ENCODE results near the gene PHF12. TPM values are rescaled to one million over a fixed set of nuclear protein-coding genes. Genes with fewer than 3 reads are reported as not detected.

The PHF12 gene
- total RNA-seq, 1 experiment from 2014 or later: 36.0 TPM

GRCh38 chr17:28960256-28961061 is 9.1 kb upstream of the PHF12 start:
- CTCF ChIA-PET: no interaction called here
- no TSS peak for BruUV-seq (replicated peaks)
- H3K9me2 ChIP-seq (ENCODE audit: insufficient read depth): no peaks in the 10 kb centered on the region
- no peaks in the 10 kb centered on the region for H3K9me3 ChIP-seq (ENCODE audit: insufficient read depth, low read depth)
- no peak overlapping the region for H3K4me2 ChIP-seq
- H3K27ac ChIP-seq: no peak overlapping the region
- H2AFZ ChIP-seq: no peak overlapping the region
- TF ChIP-seq EZH2 (IDR thresholded peaks at IDR 0.05; ENCODE audit: low read depth) (no peak), CTCF (conservative IDR thresholded peaks at IDR 0.05) (no peak)
- DNase-seq: no peak
- POLR2A ChIA-PET (ENCODE audit: unreplicated experiment): no interaction called here
- H4K20me1 ChIP-seq (ENCODE audit: insufficient read depth): no peaks in the 10 kb centered on the region
- peaks cover 5% of the 10 kb centered on the region; the same call in 1 of the 2 replicates for H3F3A ChIP-seq (ENCODE audit: insufficient read depth, low read depth)
- H3K36me3 ChIP-seq (ENCODE audit: low read depth): no peaks in the 10 kb centered on the region
- no peak overlapping the region for H3K4me3 ChIP-seq
- H3K79me2 ChIP-seq (ENCODE audit: low read depth): no peaks in the 10 kb centered on the region
- no peaks in the 10 kb centered on the region for H3K27me3 ChIP-seq (ENCODE audit: insufficient read depth, low read depth)
- intact Hi-C loops (cut with micrococcal nuclease; ENCODE audit: unreplicated experiment): no loop called here
- no peaks in the 10 kb centered on the region for H3K4me1 ChIP-seq (replicated peaks; ENCODE audit: insufficient read depth)

GRCh38 chr17:28959471-28959871 is 8.2 kb upstream of the PHF12 start:
- Histone ChIP-seq H3K4me1 (replicated peaks; ENCODE audit: insufficient read depth) (no peaks in the 10 kb centered on the region), H3K27me3 (ENCODE audit: insufficient read depth, low read depth) (no peaks in the 10 kb centered on the region), H4K20me1 (ENCODE audit: insufficient read depth) (no peaks in the 10 kb centered on the region), H3K9me2 (ENCODE audit: insufficient read depth) (no peaks in the 10 kb centered on the region), H3K36me3 (ENCODE audit: low read depth) (no peaks in the 10 kb centered on the region), H3K79me2 (ENCODE audit: low read depth) (no peaks in the 10 kb centered on the region), H3K4me3 (no peak overlapping the region), H3K9me3 (ENCODE audit: insufficient read depth, low read depth) (no peaks in the 10 kb centered on the region), H3K4me2 (no peak overlapping the region), H3F3A (ENCODE audit: insufficient read depth, low read depth) (peaks cover 3% of the 10 kb centered on the region; the same call in 1 of the 2 replicates), H3K27ac (no peak overlapping the region), H2AFZ (no peak overlapping the region)
- TF ChIP-seq CTCF (conservative IDR thresholded peaks at IDR 0.05): no peak
- TF ChIP-seq EZH2 (IDR thresholded peaks at IDR 0.05; ENCODE audit: low read depth): no peak
- intact Hi-C loops (cut with micrococcal nuclease; ENCODE audit: unreplicated experiment): no loop called here
- ChIA-PET POLR2A (ENCODE audit: unreplicated experiment) (no interaction called here), CTCF (no interaction called here)
- BruUV-seq (replicated peaks): no TSS peak
- no peak for DNase-seq

- no TSS peak for BruUV-seq (replicated peaks)
- POLR2A ChIA-PET (ENCODE audit: unreplicated experiment): no interaction called here
- no peaks in the 10 kb centered on the region for H3K4me1 ChIP-seq (replicated peaks; ENCODE audit: insufficient read depth)
- no peak for TF ChIP-seq CTCF (conservative IDR thresholded peaks at IDR 0.05)
- no peak for TF ChIP-seq EZH2 (IDR thresholded peaks at IDR 0.05; ENCODE audit: low read depth)
- no peaks in the 10 kb centered on the region for H3K36me3 ChIP-seq (ENCODE audit: low read depth)
- no peaks in the 10 kb centered on the region for H4K20me1 ChIP-seq (ENCODE audit: insufficient read depth)
- H3F3A ChIP-seq (ENCODE audit: insufficient read depth, low read depth): no peaks in the 10 kb centered on the region; the same call in 1 of the 2 replicates
- no peak overlapping the region for H2AFZ ChIP-seq
- no peak overlapping the region for H3K4me3 ChIP-seq
- no peak overlapping the region for H3K4me2 ChIP-seq
- no peaks in the 10 kb centered on the region for H3K9me3 ChIP-seq (ENCODE audit: insufficient read depth, low read depth)
- no peaks in the 10 kb centered on the region for H3K79me2 ChIP-seq (ENCODE audit: low read depth)
- H3K27me3 ChIP-seq (ENCODE audit: insufficient read depth, low read depth): no peaks in the 10 kb centered on the region
- CTCF ChIA-PET: interaction anchor here (0.7 kb wide), 1 partner anchor 969 kb away, joined by 6 read pairs; no protein-coding TSS in a partner anchor
- no peaks in the 10 kb centered on the region for H3K9me2 ChIP-seq (ENCODE audit: insufficient read depth)
- DNase-seq: no peak
- no peak overlapping the region for H3K27ac ChIP-seq
- intact Hi-C loops (cut with micrococcal nuclease; ENCODE audit: unreplicated experiment): no loop called here
Observed at GRCh38 chr17:28958820-28959455, 7.6 kb upstream of the PHF12 start.
